BLaER1 (cell line): ENCODE measurements around the gene PTPRQ.

Experiments used
- H3K27ac ChIP-seq: shearing (Covaris generic); formaldehyde crosslinking; 2 replicates; pipeline ENCODE4 v1.8.1; 2022
- H3K27me3 ChIP-seq: shearing (Covaris generic); formaldehyde crosslinking; 2 replicates; pipeline ENCODE4 v1.8.1; 2022
- H3K36me3 ChIP-seq: shearing (Covaris generic); formaldehyde crosslinking; 2 replicates; pipeline ENCODE4 v1.8.1; 2022
- H3K4me1 ChIP-seq: shearing (Covaris generic); formaldehyde crosslinking; 2 replicates; pipeline ENCODE4 v1.8.1; 2022
- H3K4me2 ChIP-seq: shearing (Covaris generic); formaldehyde crosslinking; 2 replicates; pipeline ENCODE4 v1.8.1; 2022
- H3K4me3 ChIP-seq: shearing (Covaris generic); formaldehyde crosslinking; 2 replicates; pipeline ENCODE4 v1.8.1; 2022
- H3K9ac ChIP-seq: shearing (Covaris generic); formaldehyde crosslinking; 2 replicates; pipeline ENCODE4 v1.8.1; 2022
- H3K9me3 ChIP-seq: shearing (Covaris generic); formaldehyde crosslinking; 2 replicates; pipeline ENCODE4 v1.8.1; 2022
- H4K20me1 ChIP-seq: shearing (Covaris generic); formaldehyde crosslinking; 2 replicates; pipeline ENCODE4 v1.8.1; 2022
- Cebpa-rat ChIP-seq: shearing (Covaris generic); IDR thresholded peaks from 2 replicates; pipeline ENCODE4 v1.8.1; 2022

PTPRQ gene

GRCh38 chr12:80549298-80549697 is 105.3 kb downstream of the PTPRQ start:
- Histone ChIP-seq H3K4me1 (no peaks in the 10 kb centered on the region), H3K27ac (no peak overlapping the region), H3K9ac (no peak overlapping the region), H3K4me2 (no peak overlapping the region), H3K9me3 (no peaks in the 10 kb centered on the region), H4K20me1 (no peaks in the 10 kb centered on the region), H3K4me3 (no peak overlapping the region), H3K27me3 (no peaks in the 10 kb centered on the region), H3K36me3 (no peaks in the 10 kb centered on the region)
- no peak for TF ChIP-seq Cebpa-rat

GRCh38 chr12:80551897-80552296 is 107.9 kb downstream of the PTPRQ start:
- no peak for TF ChIP-seq Cebpa-rat
- no peaks in the 10 kb centered on the region for H4K20me1 ChIP-seq
- H3K36me3 ChIP-seq: no peaks in the 10 kb centered on the region
- no peak overlapping the region for H3K4me2 ChIP-seq
- no peak overlapping the region for H3K4me3 ChIP-seq
- H3K4me1 ChIP-seq: no peaks in the 10 kb centered on the region
- no peak overlapping the region for H3K9ac ChIP-seq
- no peak overlapping the region for H3K27ac ChIP-seq
- no peaks in the 10 kb centered on the region for H3K27me3 ChIP-seq
- no peaks in the 10 kb centered on the region for H3K9me3 ChIP-seq

GRCh38 chr12:80553316-80553715 is 109.3 kb downstream of the PTPRQ start:
- H3K4me1 ChIP-seq: no peaks in the 10 kb centered on the region
- no peaks in the 10 kb centered on the region for H3K9me3 ChIP-seq
- TF ChIP-seq Cebpa-rat: no peak
- no peak overlapping the region for H3K9ac ChIP-seq
- no peak overlapping the region for H3K27ac ChIP-seq
- H3K4me3 ChIP-seq: no peak overlapping the region
- H4K20me1 ChIP-seq: no peaks in the 10 kb centered on the region
- H3K36me3 ChIP-seq: no peaks in the 10 kb centered on the region
- no peak overlapping the region for H3K4me2 ChIP-seq
- H3K27me3 ChIP-seq: no peaks in the 10 kb centered on the region

GRCh38 chr12:80556566-80556965 is 112.5 kb downstream of the PTPRQ start:
- no peak for TF ChIP-seq Cebpa-rat
- H3K9me3 ChIP-seq: no peaks in the 10 kb centered on the region
- no peak overlapping the region for H3K27ac ChIP-seq
- no peak overlapping the region for H3K4me2 ChIP-seq
- H3K27me3 ChIP-seq: no peaks in the 10 kb centered on the region
- no peaks in the 10 kb centered on the region for H4K20me1 ChIP-seq
- H3K4me1 ChIP-seq: peaks cover 6% of the 10 kb centered on the region
- no peak overlapping the region for H3K4me3 ChIP-seq
- H3K9ac ChIP-seq: no peak overlapping the region
- no peaks in the 10 kb centered on the region for H3K36me3 ChIP-seq

- H3K27me3 ChIP-seq: no peaks in the 10 kb centered on the region
- H3K4me1 ChIP-seq: peaks cover 6% of the 10 kb centered on the region
- TF ChIP-seq Cebpa-rat: no peak
- no peaks in the 10 kb centered on the region for H3K9me3 ChIP-seq
- no peaks in the 10 kb centered on the region for H4K20me1 ChIP-seq
- no peak overlapping the region for H3K4me3 ChIP-seq
- no peak overlapping the region for H3K4me2 ChIP-seq
- no peak overlapping the region for H3K27ac ChIP-seq
- no peaks in the 10 kb centered on the region for H3K36me3 ChIP-seq
- H3K9ac ChIP-seq: no peak overlapping the region
Measured at GRCh38 chr12:80559766-80560165, 115.7 kb downstream of the PTPRQ start.

GRCh38 chr12:80565271-80565670 is 121.2 kb downstream of the PTPRQ start:
- Histone ChIP-seq H3K36me3 (no peaks in the 10 kb centered on the region), H3K27ac (no peak overlapping the region)
- no peak for TF ChIP-seq Cebpa-rat

GRCh38 chr12:80567401-80567800 is 123.4 kb downstream of the PTPRQ start:
- H3K4me2 ChIP-seq: no peak overlapping the region
- H3K9me3 ChIP-seq: 0 out of 2 replicates have a peak, but pooled peaks cover 4% of the 10 kb centered on the region
- H4K20me1 ChIP-seq: no peaks in the 10 kb centered on the region
- no peaks in the 10 kb centered on the region for H3K4me1 ChIP-seq
- no peaks in the 10 kb centered on the region for H3K27me3 ChIP-seq
- H3K9ac ChIP-seq: no peak overlapping the region
- H3K4me3 ChIP-seq: no peak overlapping the region
- no peak for TF ChIP-seq Cebpa-rat
- H3K36me3 ChIP-seq: no peaks in the 10 kb centered on the region
- no peak overlapping the region for H3K27ac ChIP-seq

More at GRCh38 chr12:80565271-80565670, 121.2 kb downstream of the PTPRQ start:
- Histone ChIP-seq H3K27me3 (no peaks in the 10 kb centered on the region), H3K9me3 (0 out of 2 replicates have a peak, but pooled peaks cover 3% of the 10 kb centered on the region), H3K4me2 (no peak overlapping the region), H3K9ac (no peak overlapping the region), H3K4me1 (no peaks in the 10 kb centered on the region), H3K4me3 (no peak overlapping the region), H4K20me1 (no peaks in the 10 kb centered on the region)

- Histone ChIP-seq H3K4me3 (no peak overlapping the region), H3K4me1 (no peaks in the 10 kb centered on the region), H3K9ac (no peak overlapping the region), H3K27ac (no peak overlapping the region), H3K27me3 (no peaks in the 10 kb centered on the region), H4K20me1 (no peaks in the 10 kb centered on the region), H3K4me2 (no peak overlapping the region), H3K9me3 (no peaks in the 10 kb centered on the region), H3K36me3 (no peaks in the 10 kb centered on the region)
- no peak for TF ChIP-seq Cebpa-rat
Measured at GRCh38 chr12:80576641-80577418, 132.8 kb downstream of the PTPRQ start.

GRCh38 chr12:80580254-80580653 is 136.2 kb downstream of the PTPRQ start:
- no peaks in the 10 kb centered on the region for H3K36me3 ChIP-seq
- no peaks in the 10 kb centered on the region for H3K4me1 ChIP-seq
- H3K4me2 ChIP-seq: no peak overlapping the region
- H4K20me1 ChIP-seq: no peaks in the 10 kb centered on the region
- H3K27ac ChIP-seq: no peak overlapping the region
- H3K9me3 ChIP-seq: no peaks in the 10 kb centered on the region
- H3K9ac ChIP-seq: no peak overlapping the region
- no peak overlapping the region for H3K4me3 ChIP-seq
- TF ChIP-seq Cebpa-rat: no peak
- no peaks in the 10 kb centered on the region for H3K27me3 ChIP-seq

GRCh38 chr12:80581783-80582182 is 137.7 kb downstream of the PTPRQ start:
- Histone ChIP-seq H3K4me2 (no peak overlapping the region), H4K20me1 (no peaks in the 10 kb centered on the region), H3K4me3 (no peak overlapping the region), H3K36me3 (no peaks in the 10 kb centered on the region), H3K27me3 (no peaks in the 10 kb centered on the region), H3K9ac (no peak overlapping the region), H3K27ac (no peak overlapping the region), H3K4me1 (no peaks in the 10 kb centered on the region), H3K9me3 (no peaks in the 10 kb centered on the region)
- TF ChIP-seq Cebpa-rat: no peak
